DND-41 (cell line): Measurements from ENCODE around the gene TSPO.

Experiments
- ATAC-seq: fragments of 200-7000 bp; cut with Tn5 transposase; 3 replicates; pipeline ENCODE4 v1.9.1; 2021; ENCODE audit warnings: low read depth; ENCODE audit not compliant: insufficient read depth
- DNase-seq: peaks from one replicate; pipeline ENCODE4 v3.0.0-alpha.2; 2020
- H2AFZ ChIP-seq: 2 replicates; pipeline ENCODE4 v1.6.0; 2012; ENCODE audit warnings: low read depth, low read length
- H3K27ac ChIP-seq: 2 replicates; pipeline ENCODE4 v1.5.1; 2012; ENCODE audit warnings: low read length, inconsistent platforms
- H3K27me3 ChIP-seq: fragments of 200-600 bp; sonication (generic); 2 replicates; pipeline ENCODE4 v1.6.0; 2012; ENCODE audit warnings: low read length, mild to moderate bottlenecking, inconsistent platforms; ENCODE audit not compliant: insufficient read depth, poor library complexity
- H3K36me3 ChIP-seq: 2 replicates; pipeline ENCODE4 v1.5.1; 2012; ENCODE audit warnings: low read length, inconsistent platforms; ENCODE audit not compliant: insufficient read depth
- H3K4me1 ChIP-seq: 2 replicates; pipeline ENCODE4 v1.5.1; 2012; ENCODE audit warnings: mild to moderate bottlenecking, low read length; ENCODE audit not compliant: insufficient read depth
- H3K4me2 ChIP-seq: 2 replicates; pipeline ENCODE4 v1.6.0; 2012; ENCODE audit warnings: mild to moderate bottlenecking, moderate library complexity, low read length, inconsistent platforms; ENCODE audit not compliant: insufficient read depth
- H3K4me3 ChIP-seq, 2 experiments: fragments of 200-600 bp in 1 of 2; shearing (Covaris generic) in 1 of 2; 2 replicates each; pipeline ENCODE4 v1.5.1; 2012 to 2016; ENCODE audit warnings: inconsistent platforms in 2 of 2, low read length in 2 of 2, mild to moderate bottlenecking in 2 of 2, low read depth in 1 of 2, moderate library complexity in 1 of 2
- H3K79me2 ChIP-seq: 2 replicates; pipeline ENCODE4 v1.6.0; 2012; ENCODE audit warnings: low read length, inconsistent platforms; ENCODE audit not compliant: insufficient read depth
- H3K9ac ChIP-seq: 2 replicates; pipeline ENCODE4 v1.6.0; 2012; ENCODE audit warnings: low read depth, mild to moderate bottlenecking, inconsistent platforms, low read length, moderate library complexity
- H3K9me3 ChIP-seq: 2 replicates; pipeline ENCODE4 v1.5.1; 2012; ENCODE audit warnings: low read length, moderate library complexity, mild to moderate bottlenecking, inconsistent platforms; ENCODE audit not compliant: insufficient read depth, severe bottlenecking
- H4K20me1 ChIP-seq: 2 replicates; pipeline ENCODE4 v1.6.0; 2012; ENCODE audit warnings: low read length; ENCODE audit not compliant: insufficient read depth
- CTCF ChIP-seq: IDR thresholded peaks from 2 replicates; pipeline ENCODE4 v1.5.1; 2012; ENCODE audit warnings: borderline replicate concordance, low read length, moderate library complexity, mild to moderate bottlenecking; ENCODE audit not compliant: poor library complexity, severe bottlenecking; ENCODE audit errors: extremely low read depth
- EZH2 ChIP-seq: IDR thresholded peaks from 3 replicates; pipeline ENCODE4 v1.6.1; 2012; ENCODE audit warnings: borderline replicate concordance, low read depth, mild to moderate bottlenecking, moderate library complexity, low read length, inconsistent platforms; ENCODE audit not compliant: severe bottlenecking

TSPO gene

GRCh38 chr22:43198936-43199335 lies 47.6 kb downstream of the TSPO start:
- H3K4me3 ChIP-seq = no peak overlapping the region
- no peaks in the 10 kb centered on the region for H4K20me1 ChIP-seq
- H3K79me2 ChIP-seq = no peaks in the 10 kb centered on the region
- H3K36me3 ChIP-seq = no peaks in the 10 kb centered on the region
- H3K27ac ChIP-seq = no peak overlapping the region
- no peaks in the 10 kb centered on the region for H3K9me3 ChIP-seq
- no peaks in the 10 kb centered on the region for H3K4me1 ChIP-seq
- H2AFZ ChIP-seq = no peak overlapping the region
- TF ChIP-seq CTCF = no peak
- TF ChIP-seq EZH2 = no peak
- ATAC-seq = no peak
- H3K4me2 ChIP-seq = no peak overlapping the region
- no peak overlapping the region for H3K9ac ChIP-seq
- no peak for DNase-seq
- H3K27me3 ChIP-seq = no peaks in the 10 kb centered on the region

GRCh38 chr22:43199541-43199940 lies 48.2 kb downstream of the TSPO start:
- Histone ChIP-seq H2AFZ (no peak overlapping the region), H3K79me2 (no peaks in the 10 kb centered on the region), H3K9me3 (no peaks in the 10 kb centered on the region), H4K20me1 (no peaks in the 10 kb centered on the region), H3K36me3 (no peaks in the 10 kb centered on the region), H3K4me1 (no peaks in the 10 kb centered on the region), H3K9ac (no peak overlapping the region), H3K27ac (no peak overlapping the region), H3K27me3 (no peaks in the 10 kb centered on the region), H3K4me3 (no peak overlapping the region), H3K4me2 (no peak overlapping the region)
- DNase-seq = no peak
- ATAC-seq = no peak
- no peak for TF ChIP-seq CTCF
- no peak for TF ChIP-seq EZH2

- no peak overlapping the region for H3K4me3 ChIP-seq
- H3K4me2 ChIP-seq = no peak overlapping the region
- ATAC-seq = no peak
- H4K20me1 ChIP-seq = no peaks in the 10 kb centered on the region
- TF ChIP-seq CTCF (no peak), EZH2 (no peak)
- no peaks in the 10 kb centered on the region for H3K79me2 ChIP-seq
- no peaks in the 10 kb centered on the region for H3K9me3 ChIP-seq
- H3K27ac ChIP-seq = no peak overlapping the region
- no peak for DNase-seq
- H2AFZ ChIP-seq = no peak overlapping the region
- no peaks in the 10 kb centered on the region for H3K4me1 ChIP-seq
- no peaks in the 10 kb centered on the region for H3K27me3 ChIP-seq
- H3K9ac ChIP-seq = no peak overlapping the region
- no peaks in the 10 kb centered on the region for H3K36me3 ChIP-seq
Measured at GRCh38 chr22:43200031-43200430, 48.7 kb downstream of the TSPO start.

GRCh38 chr22:43200555-43200954 lies 49.2 kb downstream of the TSPO start:
- Histone ChIP-seq H3K27me3 (no peaks in the 10 kb centered on the region), H3K9me3 (no peaks in the 10 kb centered on the region), H3K27ac (no peak overlapping the region), H3K4me1 (no peaks in the 10 kb centered on the region), H3K4me3 (no peak overlapping the region), H4K20me1 (no peaks in the 10 kb centered on the region), H2AFZ (no peak overlapping the region), H3K79me2 (no peaks in the 10 kb centered on the region), H3K9ac (no peak overlapping the region), H3K4me2 (no peak overlapping the region), H3K36me3 (no peaks in the 10 kb centered on the region)
- TF ChIP-seq EZH2 (no peak), CTCF (no peak)
- DNase-seq (no peak), ATAC-seq (no peak)
